OCI-LY7 (cell line): Measurements from ENCODE around the gene CSPG4.

Source experiments
- EZH2phosphoT487 ChIP-seq: fragments of 200-600 bp; sonication (generic); IDR thresholded peaks from 2 replicates; pipeline ENCODE4 v1.6.1; 2018; ENCODE audit warnings: low read depth, borderline replicate concordance, mild to moderate bottlenecking, mixed run types, antibody characterized with exemption, low read length, moderate library complexity, mixed read lengths
- TF ChIP-seq, protein P1 (sequence below): fragments of 200-600 bp; sonication (generic); conservative IDR thresholded peaks from 2 replicates; pipeline ENCODE4 v1.5.1; 2014; ENCODE audit warnings: mild to moderate bottlenecking, antibody characterized with exemption, low read length, moderate library complexity, mixed read lengths

- TF ChIP-seq, protein P1, sequence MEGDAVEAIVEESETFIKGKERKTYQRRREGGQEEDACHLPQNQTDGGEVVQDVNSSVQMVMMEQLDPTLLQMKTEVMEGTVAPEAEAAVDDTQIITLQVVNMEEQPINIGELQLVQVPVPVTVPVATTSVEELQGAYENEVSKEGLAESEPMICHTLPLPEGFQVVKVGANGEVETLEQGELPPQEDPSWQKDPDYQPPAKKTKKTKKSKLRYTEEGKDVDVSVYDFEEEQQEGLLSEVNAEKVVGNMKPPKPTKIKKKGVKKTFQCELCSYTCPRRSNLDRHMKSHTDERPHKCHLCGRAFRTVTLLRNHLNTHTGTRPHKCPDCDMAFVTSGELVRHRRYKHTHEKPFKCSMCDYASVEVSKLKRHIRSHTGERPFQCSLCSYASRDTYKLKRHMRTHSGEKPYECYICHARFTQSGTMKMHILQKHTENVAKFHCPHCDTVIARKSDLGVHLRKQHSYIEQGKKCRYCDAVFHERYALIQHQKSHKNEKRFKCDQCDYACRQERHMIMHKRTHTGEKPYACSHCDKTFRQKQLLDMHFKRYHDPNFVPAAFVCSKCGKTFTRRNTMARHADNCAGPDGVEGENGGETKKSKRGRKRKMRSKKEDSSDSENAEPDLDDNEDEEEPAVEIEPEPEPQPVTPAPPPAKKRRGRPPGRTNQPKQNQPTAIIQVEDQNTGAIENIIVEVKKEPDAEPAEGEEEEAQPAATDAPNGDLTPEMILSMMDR: no peak
- no peak for TF ChIP-seq EZH2phosphoT487
These were observed 5.7 kb upstream of the CSPG4 start for GRCh38 chr15:75718328-75718727.
